ENCODE data around the gene C1orf185.
"Not testable (repeated sequence)": the region's sequence is repeated elsewhere in the genome, so short reads cannot be mapped to it uniquely, and the experiment has no call there.

The C1orf185 gene

DNA sequence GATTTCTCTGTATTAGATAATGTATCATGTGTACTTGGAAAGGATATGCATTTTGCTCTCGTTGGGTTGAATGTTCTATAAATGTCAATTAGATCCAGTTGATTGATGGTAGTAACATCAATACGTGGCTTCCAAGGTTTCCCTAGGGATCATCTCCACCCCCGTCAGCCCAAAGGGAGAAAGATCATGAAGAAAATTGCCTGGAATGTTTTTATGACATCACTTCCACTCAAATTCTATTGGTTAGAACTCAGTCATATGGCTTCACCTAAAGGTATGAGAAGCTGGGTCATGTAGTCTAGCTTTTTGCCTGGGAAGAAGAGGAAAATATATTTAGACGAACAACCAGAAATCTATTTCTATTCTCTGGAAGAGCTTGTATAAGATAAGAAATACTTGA is at the start of gene C1orf185:
TSS of gene C1orf185 (plus strand) at position 253 of the 400 bp plus-strand sequence. CDS start at position 259, 6 bp downstream.
- DNase-seq (ENCODE audit: low read depth, low spot score): no peak

DNA sequence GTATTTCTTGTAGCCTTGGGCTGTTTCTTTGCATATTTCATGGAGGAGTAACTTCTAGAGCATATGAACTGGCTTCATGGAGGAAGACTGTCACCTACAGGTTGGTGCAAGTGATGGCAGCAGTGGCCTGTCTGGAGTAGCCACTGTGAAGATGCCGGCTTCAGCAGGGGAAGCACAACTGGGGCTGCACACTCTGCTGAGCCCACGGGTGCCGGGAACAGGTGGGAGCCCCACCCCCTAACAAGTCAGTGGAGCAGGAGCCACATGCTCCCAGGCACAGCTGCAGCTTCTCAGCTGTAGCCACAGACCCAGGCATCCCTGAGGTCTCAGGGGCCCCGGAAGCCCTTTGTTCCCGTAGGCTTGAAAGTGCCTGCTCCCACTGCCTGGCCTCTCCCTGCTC is 43.2 kb upstream of the C1orf185 start:
- no peak for DNase-seq (ENCODE audit: low read depth, low spot score)

DNA sequence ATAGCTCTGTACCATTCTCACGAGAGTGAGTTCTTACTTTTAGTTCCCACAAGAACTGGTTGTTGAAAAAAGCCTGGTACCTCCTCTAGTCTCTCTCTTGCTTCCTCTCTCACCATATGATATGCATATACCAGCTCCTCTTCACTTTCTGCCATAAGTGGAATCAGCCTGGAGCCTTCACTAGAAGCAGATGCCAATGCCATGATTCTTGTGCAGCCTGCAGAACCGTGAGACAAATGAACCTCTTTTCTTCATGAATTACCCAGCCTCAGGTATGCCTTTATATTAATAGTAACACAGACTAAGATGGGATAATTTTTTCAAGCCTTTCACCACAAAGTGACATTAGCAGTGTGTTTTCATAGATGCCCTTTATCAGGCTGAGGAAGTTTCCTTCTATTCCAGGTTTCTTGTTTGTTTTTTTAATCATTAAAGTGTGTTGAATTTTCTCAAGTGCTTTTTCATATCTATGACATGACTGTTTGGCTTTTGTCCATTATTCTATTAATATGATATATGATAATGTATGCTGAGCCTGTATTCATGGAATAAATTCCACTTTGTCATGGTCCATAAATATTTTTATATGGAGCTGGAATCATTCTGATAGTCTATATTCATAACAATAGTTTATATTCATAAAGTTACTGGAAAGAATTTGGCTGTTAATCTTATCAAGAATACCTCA is 40.7 kb upstream of the C1orf185 start:
- DNase-seq (ENCODE audit: low read depth, low spot score): no peak

DNA sequence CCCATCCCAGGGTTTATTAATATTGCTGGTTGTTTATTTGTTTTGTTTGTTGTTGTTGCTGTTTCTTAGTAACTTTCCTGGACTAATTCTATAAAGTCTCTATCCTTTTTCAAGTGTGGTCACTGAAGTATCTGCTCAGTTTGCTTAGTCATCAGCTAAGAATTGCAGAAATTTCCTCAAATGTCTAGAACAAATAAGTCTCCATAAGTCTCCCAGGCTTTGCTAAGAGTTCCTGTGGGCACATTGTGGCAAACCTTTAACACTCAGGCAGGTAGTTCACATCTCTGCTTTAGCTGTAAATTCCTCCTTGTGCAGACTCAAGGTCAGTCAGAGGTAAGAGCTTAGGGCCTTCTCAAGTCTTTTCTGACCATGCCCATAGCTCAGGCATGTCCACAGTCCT is 38.9 kb upstream of the C1orf185 start:
- DNase-seq (ENCODE audit: low read depth, low spot score): no peak

DNA sequence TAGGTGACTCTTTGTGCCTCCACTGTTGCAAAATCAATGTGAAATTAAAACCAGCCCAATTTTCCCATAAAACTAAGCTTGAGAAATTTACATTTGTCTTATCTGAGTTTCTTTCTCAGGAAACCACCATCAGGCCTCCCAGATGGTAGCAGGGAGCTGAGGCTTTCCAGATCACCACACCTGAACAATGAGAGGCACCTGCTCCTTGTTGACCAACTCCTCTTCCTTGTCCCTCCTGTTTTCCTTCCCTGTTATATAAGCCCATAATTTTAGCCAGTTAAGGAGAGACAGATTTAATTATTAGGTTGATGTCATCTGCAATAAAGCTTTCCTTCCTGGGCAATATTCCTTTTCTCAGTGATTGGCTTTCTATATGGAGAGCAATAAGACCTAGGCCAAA is 32.0 kb upstream of the C1orf185 start:
- DNase-seq (ENCODE audit: low read depth, low spot score): no peak

DNA sequence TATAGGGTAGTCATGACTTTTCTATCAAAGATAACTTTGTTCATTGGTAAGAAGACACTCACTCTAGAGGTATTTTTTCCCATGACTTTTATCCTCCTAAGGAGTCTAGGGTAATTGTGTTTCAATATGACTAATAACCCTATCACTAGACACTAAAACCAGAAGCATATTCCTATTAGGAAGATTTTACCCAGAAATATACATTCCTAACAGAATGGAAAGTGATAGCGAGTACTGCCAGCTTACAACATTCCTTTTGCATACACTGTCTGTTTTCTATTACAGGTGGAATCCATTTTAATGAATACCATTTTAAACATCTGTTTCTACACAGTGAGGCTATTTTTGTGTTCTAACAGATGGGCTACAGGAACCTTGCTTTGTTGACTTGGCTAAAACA is 31.4 kb upstream of the C1orf185 start:
- no peak for DNase-seq (ENCODE audit: low read depth, low spot score)

DNA sequence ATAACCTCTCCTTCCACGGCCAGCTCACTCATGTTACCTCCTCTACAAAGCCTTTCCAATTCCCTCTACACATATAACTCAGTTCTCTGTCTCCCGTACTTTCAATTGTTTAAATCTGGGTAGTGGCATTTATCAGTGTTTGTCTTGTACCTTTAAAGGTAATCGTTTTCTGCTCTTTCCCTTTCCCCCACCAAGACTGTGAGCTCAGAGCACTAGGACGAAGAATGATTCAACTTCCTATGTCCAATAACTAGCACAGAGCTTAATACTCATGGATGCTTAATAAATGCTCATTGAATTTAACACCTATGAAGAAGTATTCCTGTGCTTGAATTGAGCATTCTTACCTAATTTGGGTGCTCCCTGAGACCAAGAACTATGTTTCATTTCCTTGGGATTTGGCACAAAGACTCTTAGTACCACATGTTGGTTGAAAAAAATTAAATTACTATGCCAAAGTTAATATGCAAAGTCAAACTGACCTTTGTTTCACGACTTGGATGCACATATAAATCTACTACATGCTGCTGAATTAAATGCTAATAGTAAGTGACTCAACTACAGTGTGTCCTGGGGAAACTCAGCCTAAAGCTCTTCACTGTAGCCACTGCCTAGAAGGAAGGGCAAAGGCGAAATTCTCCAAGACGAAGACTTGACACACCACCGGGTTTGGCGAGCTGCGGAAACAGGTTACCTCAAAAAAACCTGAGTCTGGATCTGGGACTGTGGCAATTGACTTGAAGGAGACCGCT is 30.6 kb upstream of the C1orf185 start:
- no peak for DNase-seq (ENCODE audit: low read depth, low spot score)

DNA sequence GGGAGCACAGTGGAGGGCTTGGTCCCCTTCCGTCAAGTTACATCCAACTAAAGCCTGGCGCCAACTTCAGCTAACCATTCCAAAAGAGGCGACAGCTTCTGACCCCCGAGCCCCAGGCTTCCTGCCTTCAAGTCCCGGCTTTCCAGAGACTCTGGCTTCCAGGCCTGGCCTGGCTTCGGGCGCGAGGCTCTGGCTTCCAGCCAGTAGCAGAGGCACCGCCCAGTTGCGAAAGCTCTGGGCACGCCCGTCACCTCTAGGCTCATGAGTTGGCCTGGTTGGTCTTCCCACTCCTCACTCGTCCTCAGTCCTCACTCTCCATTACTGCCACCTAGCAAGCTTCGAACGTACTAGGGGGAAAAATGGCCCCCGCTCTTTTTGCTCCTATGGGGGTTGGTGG is 30.0 kb upstream of the C1orf185 start:
- DNase-seq (ENCODE audit: low read depth, low spot score): no peak

DNA sequence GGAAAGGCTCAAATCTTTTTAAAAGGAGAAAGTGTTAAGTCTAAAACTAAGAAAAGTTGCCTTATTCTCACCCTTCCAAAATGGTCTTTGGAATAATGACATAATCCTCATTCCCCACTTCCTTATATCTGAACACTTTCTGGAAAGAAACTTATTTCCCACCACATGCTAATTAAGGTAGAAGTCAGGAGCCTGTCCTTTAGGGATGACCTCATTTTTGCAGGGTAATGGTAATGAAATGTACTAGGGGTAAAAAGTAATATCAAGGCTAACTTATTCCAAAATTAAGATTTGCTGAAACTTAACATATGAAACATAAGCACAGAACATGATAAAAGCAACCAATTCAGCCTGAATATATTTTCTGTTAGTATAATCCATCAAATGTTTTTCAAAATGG is 29.4 kb upstream of the C1orf185 start:
- DNase-seq (ENCODE audit: low read depth, low spot score): no peak

DNA sequence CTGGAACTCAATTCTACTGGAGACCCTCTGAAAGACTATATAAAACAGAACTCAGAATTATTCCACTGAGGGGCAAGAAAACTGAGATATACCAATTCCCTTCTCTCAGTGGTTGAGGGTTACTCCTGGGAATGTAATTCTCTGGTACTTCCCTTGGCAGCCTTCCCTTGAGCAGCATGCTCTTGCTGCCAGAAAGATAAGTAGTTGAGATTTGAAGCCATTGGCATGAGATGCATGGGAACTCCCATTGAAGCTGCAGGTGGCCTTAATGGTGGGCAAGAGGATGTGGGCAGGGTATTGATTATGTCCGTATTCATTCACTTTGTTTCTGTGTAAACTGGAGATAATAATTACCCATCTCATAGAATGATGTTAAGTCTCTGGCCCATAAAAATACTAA is 28.6 kb upstream of the C1orf185 start:
- no peak for DNase-seq (ENCODE audit: low read depth, low spot score)

DNA sequence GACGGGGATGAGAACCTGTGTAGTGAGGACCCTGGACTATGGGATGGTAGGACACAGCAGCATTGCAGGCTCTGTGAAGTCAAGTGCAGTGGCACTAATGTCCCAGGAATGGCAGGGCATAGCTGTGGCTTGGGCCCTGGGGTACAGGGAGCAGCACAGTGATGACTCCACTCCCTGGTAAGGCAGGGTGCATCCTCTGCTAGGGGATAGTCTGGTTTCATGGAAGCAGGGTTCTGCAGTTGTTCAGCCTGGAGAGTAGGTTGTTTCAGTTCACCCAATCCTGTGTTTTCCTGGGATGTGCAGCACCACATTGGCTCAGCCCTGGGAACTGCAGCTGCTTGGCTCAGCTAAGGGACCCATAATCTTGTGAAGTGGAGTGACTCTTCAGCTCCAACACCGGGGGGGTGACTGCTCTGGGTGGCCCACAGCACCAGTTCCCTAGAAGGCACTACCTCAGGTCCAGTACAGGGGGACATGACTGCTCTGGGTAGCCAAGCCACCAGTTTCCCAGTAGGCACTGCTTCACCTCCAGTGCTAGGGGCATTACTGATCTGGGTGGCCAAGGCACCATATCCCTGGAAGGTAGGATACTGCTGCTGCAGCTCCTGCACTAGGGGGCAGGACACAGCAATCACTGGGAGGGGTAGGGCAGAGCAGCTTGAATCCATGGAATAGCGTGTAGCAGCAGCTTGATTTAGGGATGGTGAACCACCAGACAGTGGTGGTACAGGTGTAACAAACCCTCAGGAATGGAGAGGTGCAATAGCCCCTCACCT is 15.3 kb upstream of the C1orf185 start:
- no peak for DNase-seq (ENCODE audit: low read depth, low spot score)

DNA sequence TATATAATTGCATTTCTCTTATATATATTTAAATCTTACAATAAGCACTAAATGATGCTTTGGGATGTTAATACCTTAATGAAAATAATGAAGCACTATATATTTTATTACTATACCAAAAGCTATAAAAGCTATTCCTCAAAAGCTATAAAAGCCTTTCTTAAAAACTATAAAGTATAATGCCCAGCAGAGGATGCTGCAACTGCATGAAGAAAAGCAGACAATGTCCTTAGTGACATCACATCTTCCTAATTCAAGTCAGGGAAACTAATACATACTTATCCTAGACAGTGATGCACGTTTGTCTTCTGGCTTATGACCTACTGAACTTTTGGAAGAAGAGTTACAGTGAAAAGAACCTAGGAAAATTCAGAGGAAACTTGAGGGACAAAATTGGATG is 13.6 kb upstream of the C1orf185 start:
- no peak for DNase-seq (ENCODE audit: low read depth, low spot score)

DNA sequence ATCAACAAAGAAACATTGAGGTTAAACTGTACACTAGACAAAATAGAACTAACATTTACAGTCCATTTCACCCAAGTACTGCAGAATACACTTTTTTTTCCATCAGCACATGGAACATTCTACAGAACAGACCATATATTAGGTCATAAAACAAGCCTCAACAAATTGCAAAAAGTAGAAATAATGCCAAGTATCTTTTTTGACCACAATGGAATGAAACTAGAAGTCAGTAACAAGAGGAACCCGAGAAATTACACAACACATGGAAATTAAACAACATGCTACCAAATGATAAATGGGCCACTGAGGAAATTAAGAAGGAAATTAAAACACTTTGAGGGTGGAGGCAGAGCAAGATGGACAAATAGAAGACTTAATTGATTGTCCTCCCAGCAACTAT is 8.4 kb upstream of the C1orf185 start:
- DNase-seq (ENCODE audit: low read depth, low spot score): no peak

DNA sequence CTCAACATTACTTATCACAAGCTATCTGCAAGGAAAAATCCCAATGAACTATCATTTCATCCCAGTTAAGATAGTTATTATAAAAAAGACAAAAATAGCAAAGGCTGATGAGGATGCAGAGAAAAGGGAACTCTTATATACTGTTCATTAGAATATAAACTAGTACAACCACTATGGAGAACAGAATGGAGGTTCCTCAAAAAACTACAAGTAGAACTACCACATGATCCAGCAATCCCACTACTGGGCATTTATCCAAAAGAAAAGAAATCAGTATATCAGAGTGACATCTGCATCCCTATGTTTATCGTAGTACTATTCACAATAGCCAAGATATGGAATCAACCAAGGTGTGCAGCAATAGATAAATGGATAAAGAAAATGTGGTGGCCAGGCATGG is 4.9 kb upstream of the C1orf185 start:
- no peak for DNase-seq (ENCODE audit: low read depth, low spot score)

DNA sequence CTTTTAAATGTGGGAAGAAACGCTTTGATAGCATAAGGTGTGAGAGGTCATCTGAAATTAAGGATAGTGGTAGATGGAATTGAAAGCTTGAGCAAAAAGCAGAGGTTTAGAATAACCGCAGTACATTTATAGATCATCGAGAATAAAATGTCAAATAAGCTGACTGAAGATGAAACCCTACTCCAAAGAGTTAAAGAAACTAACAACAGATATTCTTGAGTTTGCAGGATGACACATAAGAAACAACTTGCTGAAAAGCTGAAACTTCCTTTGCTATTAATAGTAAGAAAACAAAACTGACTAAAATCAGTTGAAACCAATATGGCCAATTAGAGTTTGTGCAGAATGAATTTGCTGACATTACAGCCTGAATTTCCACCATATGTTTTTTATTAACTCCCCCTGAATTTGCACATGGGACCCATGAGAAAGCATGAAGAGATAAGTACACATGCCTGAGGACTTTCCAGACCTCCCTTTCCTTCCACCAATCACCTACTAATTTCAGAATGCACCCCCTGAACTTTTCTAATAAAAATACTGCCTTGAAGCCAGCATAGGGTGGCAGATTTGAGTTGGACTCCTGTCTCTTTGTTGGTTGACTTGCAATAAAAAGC is 1.7 kb upstream of the C1orf185 start:
- no peak for DNase-seq (ENCODE audit: low read depth, low spot score)

DNA sequence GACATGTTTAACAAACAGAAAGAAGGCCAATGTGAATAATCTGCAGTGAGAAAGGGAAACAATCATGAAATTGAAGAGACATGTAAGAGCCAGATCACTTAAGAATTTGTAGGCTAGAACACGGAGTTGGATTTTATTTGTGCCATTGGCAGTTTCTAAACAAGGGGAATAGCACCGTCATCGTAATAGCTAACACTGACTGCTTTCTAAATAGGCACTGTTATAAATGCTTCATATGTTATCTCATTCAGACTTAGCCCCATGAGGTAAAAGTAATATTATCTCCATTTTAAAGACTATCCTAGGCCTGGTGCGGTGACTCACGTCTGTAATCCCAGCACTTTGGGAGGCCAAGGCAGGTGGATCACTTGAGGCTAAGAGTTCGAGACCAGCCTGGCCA is 12.1 kb downstream of the C1orf185 start:
- no peak for DNase-seq (ENCODE audit: low read depth, low spot score)

DNA sequence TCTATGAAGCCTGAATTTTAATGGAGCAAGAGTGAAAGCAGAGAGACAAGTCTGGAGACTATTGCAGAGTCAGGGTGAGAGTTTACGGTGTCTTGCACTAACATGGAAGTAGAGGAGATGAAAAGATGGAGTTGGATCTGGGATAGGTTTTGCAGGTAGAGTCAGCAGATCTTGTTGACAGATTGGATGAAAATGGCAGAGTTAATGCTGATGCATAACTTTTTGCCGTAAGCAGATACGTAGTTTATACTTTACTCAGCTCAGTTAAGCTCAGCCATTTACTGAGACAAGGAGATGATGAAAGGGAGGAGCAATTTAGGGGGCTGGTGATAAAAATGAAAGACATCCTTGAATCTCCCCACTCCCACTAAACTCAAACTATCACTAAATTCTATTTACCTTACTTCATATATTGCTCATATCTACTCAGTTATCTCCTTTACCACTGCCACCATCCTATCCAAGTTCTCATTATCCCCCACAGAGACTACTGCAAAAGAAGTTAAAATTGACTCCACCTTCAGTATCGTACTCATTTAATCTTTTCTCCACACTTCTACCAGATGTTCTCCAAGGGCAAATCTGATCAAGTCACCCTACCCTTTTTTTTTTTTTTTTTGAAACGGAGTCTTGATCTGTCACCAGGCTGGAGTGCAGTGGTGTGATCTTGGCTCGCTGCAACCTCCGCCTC is 13.8 kb downstream of the C1orf185 start:
- DNase-seq (ENCODE audit: low read depth, low spot score): no peak

DNA sequence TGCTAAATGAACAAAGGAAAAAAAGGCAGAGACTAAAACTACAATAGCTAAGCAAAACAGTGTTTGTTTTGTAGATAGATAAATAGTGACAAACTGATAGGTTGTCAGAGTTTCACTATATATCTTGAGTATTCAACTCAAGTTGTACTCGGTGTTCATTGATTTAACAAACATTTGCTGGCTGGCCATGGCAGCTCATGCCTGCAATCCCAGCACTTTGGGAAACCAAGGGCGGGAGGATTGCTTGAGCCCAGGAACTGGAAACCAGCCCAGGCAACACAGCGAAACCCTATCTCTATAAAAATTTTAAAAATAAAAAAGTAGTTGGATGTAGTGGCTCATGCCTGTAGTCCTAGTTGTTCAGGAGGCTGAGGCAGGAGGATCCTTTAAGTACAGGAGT is 17.3 kb downstream of the C1orf185 start:
- no peak for DNase-seq (ENCODE audit: low read depth, low spot score)

DNA sequence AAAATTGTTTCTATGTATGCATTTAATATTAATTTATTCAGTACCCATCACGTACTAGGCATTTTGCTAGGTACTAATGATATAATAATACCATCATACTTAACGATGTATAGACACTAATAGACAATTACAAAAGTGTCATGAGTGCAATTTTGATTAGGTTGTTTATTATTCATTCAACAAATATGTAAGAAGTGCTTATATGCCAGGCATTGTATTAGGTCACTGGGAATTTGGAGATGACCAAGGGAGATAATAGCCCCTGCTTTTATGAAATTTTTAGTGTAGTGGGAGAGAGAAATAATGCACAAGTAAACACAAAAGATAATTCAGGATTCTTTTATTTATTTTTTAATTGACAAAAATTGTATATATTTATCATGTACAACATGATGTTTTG is 18.6 kb downstream of the C1orf185 start:
- no peak for DNase-seq (ENCODE audit: low read depth, low spot score)

DNA sequence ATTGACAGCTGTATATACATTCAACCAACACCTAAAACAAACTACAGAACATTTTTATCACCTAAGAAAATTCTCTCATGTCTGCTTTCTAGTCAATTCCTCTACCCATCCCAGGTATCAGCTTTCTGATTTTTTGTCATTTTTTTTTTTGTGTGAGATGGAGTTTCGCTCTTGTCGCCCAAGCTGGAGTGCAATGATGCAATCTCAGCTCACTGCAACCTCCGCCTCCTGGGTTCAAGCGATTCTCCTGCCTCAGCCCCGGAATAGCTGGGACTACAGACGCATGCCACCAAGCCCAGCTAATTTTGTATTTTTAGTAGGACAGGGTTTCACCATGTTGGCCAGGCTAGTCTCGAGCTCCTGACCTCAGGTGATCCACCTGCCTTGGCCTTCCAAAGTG is 25.1 kb downstream of the C1orf185 start:
- DNase-seq (ENCODE audit: low read depth, low spot score): not testable (repeated sequence)

DNA sequence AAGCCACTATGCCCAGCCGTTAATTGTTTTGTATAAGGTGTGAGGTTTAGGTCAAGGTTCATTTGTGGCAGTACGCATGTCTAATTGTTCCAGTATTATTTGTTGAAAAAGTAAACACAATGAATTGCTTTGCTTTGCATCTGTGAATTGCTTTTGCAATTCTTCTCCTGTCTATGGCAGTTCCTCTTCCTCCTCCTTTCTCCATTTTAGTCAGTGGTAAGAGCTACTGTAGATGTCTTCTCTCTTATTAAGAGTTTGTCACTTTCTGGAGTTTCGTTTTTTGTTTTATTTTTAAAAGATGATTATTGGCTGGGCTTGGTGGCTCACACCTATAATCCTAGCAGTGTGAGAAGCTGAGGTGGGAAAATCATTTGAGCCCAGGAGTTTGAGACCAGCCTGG is 29.2 kb downstream of the C1orf185 start:
- DNase-seq (ENCODE audit: low read depth, low spot score): no peak

DNA sequence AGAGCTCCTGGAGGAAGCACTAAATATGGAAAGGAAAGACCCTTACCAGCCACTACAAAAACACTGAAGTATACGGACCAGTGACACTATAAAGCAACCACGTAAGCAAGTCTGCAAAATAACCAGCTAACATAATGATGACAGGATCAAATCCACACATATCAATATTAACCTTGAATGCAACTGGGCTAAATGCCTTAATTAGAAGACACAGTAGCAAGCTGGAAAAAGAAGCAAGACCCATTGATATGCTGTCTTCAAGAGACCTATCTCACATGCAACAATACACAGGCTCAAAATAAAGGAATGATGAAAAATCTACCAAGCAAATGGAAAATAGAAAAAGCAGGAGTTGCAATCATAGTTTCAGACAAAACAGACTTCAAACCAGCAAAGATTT is 31.0 kb downstream of the C1orf185 start:
- no peak for DNase-seq (ENCODE audit: low read depth, low spot score)
